Hematopoietic multipotent progenitor cell treated with erythropoietin and hydrocortisone succinate and interleukin-3 and kit ligand, for 4 days (in vitro differentiated cells): ENCODE data around the gene CCDC201.

Experiments
- DNase-seq: peaks from one replicate; pipeline ENCODE4 v3.0.0-alpha.2; 2015

Gene CCDC201

GRCh38 chr7:45892407-45893035 lies 19.6 kb upstream of the CCDC201 start:
- no peak for DNase-seq

DNA sequence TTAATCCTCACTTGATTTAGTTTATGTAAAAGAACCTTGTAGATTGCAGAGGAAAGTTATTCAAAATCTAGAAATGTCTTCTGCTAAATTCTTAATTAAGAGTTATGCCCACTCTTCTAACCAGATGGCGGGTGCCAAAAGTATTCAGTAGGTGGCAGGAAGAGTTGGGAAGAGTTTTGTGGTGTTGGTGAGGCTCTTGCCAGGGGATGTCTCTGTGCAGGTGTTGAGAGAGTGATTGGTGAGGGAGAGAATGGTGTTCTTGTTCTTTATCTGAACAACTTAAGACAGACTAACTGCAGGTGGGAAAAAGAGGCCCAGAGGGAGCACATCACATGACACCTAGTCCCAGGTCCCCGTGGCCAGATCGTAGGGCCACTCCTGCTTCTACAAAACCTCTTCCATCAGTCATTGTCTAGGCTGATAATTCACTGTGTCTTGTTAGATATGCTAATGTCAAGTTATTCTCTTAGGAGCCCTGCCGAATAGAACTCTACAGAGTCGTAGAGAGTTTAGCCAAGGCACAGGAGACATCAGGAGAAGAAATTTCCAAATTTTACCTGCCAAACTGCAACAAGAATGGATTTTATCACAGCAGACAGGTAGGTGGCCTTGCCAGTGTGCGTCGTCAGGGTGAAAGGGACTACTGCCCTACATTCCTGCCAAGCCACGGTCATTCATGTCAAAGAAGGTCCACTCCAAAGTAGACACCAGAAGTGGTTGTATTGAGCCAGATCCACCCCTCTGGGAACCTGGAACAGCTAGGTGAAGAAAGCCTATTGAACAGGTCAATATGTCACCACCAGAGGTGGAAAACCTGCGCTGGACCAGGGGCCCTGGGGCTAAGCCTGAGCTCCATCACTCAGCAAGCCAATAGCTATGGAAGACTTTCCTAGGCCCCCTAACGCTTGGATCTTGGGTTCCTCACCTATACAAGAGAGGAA lies 18.9 kb upstream of the CCDC201 start:
- DNase-seq: no peak

GRCh38 chr7:45890902-45891461 lies 18.1 kb upstream of the CCDC201 start:
- peak; percentile 58 for DNase-seq

DNA sequence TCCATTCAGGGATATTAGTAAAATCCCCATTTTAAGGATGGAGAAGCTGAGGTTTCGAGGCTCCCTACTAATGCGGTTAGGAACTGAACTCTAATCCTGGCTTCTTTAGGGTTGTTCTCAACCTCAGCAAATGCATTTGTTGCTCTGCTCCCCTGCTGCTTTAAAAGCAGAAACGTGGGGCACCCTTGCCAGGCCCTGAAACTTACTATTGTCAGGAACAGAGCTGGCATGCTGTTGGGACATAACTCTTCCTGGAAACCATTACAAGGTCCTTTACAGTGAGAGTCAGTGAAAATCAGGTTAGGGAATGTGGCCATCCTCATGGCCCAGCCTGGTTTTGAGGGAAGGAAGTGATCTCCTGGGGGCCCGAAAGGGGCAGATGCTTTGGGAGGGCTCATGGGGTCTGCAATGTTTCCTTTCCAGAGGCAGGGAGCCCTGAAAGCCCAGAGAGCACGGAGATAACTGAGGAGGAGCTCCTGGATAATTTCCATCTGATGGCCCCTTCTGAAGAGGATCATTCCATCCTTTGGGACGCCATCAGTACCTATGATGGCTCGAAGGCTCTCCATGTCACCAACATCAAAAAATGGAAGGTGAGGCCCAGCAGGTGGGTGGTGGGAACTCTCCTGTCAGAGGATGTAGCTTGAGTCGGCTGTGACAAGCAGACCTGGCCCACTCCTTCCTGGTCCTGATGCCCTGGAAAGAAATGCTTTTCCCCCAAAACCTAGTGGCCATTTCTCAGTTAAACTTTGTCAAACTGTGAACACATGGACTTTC lies 17.4 kb upstream of the CCDC201 start:
- no peak for DNase-seq

DNA sequence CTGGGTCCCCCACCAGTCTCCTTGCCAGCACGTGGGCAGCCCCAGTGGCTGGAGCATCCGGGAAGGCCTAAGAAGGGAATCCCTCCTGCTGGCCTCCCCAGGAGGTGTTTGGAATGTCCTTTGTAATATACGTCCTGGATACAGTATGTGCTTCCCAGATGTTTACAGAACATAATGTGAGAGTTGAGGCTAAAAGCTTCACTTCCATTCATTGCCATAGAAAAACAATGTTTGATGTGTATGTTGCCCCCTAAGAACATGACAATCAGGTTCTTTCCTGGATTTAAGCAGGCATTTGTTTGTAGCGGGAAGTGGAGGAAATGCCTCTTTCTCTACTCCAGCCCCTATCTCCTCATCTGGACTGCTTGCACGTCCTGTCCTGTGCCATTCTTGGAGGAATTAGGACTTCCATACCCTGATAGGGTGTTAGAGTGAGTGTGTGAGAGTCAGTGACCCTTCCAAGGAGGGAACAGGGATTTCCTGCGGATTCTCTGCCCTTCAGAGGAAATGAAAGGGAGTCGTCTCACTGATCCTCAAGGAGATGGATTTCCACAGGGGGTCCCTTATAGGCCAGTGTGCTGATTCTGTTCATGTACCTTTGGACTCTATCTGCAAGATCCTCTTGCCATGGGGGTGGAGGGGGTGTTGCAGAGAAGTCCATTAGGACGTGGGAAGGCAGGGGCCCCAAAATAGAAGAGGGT lies 16.6 kb upstream of the CCDC201 start:
- no peak for DNase-seq

DNA sequence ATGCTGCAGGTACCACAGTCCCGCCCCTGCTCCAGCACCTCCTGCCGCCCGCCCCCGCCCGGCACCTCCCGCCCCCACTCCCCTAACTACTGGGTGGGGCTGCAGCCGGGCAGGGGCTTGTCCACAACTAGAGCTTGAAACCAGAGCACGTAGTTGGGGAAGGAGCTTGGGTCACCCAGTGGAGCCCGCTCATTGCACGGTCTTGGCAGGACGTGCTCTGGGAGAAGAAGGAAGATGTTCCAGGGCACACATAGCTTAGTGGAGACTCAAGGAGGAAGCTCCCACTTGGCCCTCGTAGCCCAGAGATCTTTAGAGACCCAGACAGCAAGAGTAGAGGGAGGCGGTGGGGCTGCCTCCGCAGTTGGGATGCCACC lies 16.1 kb upstream of the CCDC201 start:
- DNase-seq: no peak

DNA sequence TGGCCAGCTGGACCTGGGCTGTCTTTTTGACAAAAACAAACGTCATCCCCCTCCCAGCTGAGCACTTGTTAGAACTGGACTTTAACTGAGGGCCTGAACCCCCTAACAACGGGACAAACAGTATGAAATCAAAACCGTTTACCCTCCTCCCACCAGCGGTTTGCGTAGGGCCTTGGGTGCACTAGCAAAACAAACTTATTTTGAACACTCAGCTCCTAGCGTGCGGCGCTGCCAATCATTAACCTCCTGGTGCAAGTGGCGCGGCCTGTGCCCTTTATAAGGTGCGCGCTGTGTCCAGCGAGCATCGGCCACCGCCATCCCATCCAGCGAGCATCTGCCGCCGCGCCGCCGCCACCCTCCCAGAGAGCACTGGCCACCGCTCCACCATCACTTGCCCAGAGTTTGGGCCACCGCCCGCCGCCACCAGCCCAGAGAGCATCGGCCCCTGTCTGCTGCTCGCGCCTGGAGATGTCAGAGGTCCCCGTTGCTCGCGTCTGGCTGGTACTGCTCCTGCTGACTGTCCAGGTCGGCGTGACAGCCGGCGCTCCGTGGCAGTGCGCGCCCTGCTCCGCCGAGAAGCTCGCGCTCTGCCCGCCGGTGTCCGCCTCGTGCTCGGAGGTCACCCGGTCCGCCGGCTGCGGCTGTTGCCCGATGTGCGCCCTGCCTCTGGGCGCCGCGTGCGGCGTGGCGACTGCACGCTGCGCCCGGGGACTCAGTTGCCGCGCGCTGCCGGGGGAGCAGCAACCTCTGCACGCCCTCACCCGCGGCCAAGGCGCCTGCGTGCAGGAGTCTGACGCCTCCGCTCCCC lies 15.5 kb upstream of the CCDC201 start, which contains the start of gene IGFBP1:
Gene IGFBP1, plus strand, starts transcription at position 304 of the 808 bp plus-strand sequence. Its CDS starts 165 bp downstream, at position 469.
- DNase-seq: peak; percentile 7

DNA sequence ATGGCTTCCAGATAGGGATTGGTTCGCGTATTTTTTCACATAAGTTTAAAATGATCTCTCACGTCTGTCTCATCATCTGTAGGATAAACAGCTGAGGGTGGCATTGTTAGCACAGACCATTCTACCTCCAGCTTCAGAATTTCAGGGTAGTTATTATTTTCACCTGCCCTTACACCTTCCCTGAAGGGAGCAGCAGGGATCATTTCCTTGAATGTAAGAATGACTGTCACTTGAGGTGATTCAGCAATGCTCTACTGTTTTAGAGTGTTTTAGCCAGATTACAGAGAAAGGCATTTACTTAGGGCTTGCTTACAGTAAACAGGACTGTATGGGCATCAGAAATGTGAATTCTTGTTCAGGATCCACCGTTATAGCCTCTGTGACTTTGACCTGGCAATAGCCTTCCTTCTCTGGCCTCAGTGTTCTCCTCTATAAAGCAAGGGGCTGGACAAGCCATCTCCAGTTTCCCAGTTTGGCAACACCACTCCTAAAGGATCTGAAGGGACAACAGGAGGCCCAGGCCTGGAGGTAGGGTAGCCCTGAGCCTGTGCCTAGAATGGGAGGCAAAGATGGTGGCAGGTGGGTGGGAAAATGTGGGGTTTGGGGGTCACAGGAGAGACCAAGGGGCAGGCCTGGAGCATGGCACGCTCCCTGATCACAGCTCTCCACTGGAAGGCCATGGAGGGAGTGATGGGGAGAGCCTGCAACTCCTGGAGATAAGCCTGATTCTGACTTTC lies 14.2 kb upstream of the CCDC201 start:
- DNase-seq: no peak

- no peak for DNase-seq
Measured at GRCh38 chr7:45885264-45885882, 12.5 kb upstream of the CCDC201 start.

GRCh38 chr7:45884136-45884535 lies 11.3 kb upstream of the CCDC201 start:
- DNase-seq: no peak

DNA sequence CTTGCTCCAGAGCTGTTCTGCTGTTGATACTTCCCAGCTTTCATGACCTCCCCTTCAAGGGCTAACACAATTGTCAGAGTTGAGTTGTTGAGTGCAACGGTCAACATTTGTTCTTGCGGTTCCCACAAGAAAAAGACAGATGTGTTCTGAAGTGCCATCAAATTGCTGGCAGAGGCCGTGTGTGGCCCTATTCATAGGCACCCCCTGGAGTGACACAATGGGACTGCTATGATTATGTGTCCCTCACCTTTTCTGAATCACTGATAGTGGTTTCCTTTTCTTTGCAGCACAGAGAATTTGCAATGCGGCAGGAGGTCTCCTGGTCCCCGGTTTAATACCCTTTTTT lies 9.6 kb upstream of the CCDC201 start:
- DNase-seq: no peak

DNA sequence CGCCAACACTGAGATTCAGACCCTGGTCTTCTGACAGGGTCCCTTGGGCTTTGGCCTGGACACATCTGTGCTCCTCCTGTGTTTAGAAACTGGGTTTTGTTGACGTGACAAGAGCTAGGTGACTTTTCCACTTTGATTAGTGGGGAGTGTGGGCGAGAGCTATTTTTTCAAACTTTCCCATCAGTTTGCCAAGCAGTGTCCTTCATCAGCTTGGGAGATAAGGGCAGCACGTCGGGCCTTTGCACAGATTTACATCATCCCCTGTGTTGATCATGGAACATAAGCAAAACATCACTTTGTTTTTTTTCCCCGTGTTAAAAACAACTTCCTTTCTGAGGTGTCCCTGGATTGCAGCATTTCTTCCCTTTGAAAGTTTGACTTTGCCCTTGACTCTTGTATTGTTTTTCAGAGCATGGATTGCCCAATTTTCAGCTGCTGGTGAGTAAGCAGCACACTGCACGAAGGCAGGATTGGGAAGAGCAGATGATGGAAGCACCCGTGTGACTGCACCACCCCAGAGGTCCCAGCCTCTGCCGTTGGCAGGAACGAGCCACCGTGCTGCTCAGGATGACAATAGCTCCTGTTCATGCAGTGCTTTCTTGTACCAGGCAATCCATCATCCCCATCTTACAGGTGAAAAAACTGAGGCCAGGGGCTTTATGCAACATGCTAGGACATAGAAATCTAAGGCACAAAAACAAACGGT lies 9.0 kb upstream of the CCDC201 start:
- no peak for DNase-seq

GRCh38 chr7:45881280-45881758 lies 8.4 kb upstream of the CCDC201 start:
- DNase-seq: no peak

DNA sequence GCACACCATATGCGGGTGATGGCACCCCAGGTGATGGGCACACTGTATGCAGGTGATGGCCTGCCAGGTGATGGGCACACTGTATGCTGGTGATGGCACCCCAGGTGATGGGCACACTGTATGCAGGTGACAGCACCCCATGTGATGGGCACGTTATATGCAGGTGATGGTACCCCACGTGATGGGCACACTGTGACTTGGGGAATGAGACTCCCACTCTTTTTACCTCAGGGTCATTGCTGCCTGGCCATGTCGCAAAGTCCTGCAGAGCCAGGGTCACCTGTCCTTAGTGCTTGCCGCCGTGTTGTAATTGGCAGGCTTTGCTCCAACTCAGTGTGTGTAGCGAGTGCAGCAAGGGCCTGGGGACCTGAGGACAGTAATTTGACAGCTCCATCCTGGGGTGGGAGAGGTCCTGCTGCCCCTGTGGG lies 7.6 kb upstream of the CCDC201 start:
- no peak for DNase-seq

DNA sequence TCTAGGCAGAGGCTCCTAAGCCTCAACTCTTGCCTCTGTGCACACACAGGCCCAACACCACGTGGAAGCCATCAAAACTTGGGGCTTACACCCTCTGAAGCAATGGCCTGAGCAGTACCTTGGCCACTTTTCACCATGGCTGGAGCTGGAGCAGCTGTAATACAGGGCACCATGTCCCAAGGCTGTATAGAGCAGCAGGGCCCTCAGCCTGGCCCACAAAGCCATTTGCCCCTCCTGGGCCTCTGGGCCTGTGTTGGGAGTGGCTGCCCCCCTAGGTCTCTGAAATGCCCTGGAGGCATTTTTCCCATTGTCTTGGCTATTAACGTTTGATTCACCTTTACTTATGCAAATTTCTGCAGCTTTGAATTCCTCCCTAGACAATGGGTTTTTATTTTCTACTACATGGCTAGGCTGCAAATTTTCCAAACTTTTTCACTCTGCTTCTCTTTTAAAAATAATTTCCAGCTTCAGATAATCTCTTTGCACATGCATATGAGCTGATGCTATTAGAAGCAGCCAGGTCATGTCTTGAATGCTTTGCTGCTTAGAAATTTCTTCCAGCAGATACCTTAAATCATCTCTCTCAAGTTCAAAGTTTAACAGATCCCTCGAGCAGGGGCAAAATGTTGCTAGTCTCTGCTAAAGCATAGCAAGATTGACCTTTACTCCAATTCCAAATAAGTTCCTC lies 5.7 kb upstream of the CCDC201 start:
- DNase-seq: no peak

DNA sequence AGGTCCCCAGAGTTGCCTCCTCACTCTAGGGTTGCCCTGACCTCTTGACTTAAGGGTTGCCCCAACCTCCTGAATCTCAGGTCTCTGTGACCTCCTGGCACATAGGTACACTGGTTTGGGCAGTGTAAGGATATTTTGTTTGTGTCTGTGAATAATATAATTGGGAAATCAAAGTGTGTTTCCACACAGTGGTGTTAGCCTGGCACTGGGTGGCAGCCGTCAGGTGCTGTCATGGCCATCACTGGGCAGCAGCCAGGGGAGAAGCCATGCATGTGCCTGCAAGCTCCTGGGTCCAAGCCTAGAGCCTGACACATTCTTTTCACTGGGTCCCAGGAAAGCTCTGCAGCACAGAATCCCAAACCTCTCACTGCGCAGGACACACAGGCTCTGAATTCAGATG lies 3.6 kb upstream of the CCDC201 start:
- DNase-seq: no peak

DNA sequence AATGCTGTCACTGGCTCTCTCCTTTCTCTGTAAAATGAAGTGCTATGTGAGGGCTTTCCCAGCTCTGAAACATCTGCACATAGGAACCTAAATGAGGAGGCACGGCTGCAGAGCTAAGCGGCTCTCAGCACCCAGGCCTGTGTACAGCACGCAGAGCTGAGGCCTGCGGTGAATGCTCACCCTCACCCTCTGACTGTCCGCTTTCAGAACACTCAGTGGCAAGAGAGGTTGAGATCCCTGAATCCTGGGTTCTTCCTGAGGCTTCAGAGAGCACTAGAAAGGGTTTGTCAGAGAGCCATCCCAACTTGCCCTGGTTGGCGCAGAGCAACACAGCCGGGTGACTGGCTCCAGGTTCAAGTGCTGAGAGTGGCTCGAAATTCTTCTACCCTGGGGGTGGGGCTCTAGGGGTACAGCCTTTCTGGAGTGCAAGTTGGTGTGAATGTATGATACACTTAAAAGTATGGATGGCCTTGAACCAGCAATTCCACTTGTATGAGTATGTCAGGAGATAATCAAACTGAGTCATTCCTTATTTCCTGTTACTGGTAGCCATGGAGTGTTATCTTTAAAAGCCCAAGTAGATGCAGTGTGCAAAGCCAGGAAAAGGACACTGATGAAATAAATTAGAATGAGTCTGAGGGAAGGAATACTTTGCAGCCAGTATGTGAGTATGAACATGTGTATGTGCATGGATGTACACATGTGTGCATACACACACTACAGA lies 1.7 kb upstream of the CCDC201 start:
- no peak for DNase-seq

DNA sequence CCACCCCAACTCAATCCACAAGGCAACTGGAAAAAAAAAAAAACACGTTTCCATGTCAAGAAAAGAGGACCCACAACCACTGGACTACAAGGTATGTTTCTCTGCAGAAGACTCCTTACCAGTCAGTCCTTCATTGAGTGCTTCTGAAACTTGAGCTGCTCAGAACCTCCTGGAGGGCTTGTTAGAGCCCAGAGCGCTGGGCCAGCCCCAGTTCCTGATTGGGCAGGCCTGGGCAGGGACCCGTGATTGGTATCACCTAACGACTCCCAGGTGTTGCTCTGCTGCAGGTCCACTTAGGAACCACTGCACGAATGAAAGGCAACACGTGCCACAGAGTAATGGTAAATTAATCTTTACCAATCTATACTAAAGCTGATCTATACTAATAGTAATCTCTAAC lies 473 bp upstream of the CCDC201 start:
- DNase-seq: no peak
